ENCODE measurements around the gene KIRREL3.

The KIRREL3 gene

GRCh38 chr11:126624506-126624905 lies 376.1 kb downstream of the KIRREL3 start:
- DNase-seq = no peak

DNA sequence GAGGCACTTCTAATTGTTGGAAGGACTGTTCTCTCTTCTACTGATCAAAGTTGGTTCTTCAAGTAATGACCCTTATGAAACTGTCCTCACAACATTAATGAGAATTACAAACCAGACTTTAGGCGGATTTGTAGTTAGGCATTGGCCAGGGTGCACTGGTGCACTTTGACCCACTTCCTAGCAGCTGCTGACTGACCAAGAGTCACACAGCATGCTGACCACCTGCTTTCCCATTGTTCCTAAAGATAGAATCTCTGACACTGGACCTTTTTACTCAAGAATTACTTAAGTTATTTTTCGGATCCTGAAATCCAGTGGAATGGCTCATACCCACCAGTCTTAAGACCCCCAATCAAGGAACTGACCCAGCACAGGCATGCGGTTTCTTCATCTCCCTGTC lies 381.1 kb downstream of the KIRREL3 start:
- DNase-seq = no peak

- DNase-seq = no peak
These were observed 384.7 kb downstream of the KIRREL3 start for GRCh38 chr11:126615845-126616244.

- no peak for DNase-seq
These were observed 387.3 kb downstream of the KIRREL3 start for GRCh38 chr11:126613272-126613671.

DNA sequence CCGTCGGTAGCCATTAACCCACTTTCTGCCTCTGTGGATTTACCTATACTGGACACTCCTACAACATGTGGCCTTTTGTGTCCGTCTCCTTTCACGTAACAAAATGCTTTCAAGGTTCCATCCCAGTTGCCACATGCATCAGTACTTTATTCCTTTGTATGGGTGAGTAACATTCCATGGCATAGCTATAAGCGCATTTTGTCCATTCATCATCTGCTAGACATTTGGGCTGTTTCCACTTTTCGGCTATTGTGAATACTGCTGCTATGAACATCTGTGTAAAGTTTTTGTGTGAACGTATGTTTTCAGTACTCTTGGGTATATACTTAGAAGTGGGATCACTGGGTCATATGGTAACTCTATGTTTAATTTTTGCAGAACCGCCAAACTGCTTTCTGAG lies 387.9 kb downstream of the KIRREL3 start:
- no peak for DNase-seq

DNA sequence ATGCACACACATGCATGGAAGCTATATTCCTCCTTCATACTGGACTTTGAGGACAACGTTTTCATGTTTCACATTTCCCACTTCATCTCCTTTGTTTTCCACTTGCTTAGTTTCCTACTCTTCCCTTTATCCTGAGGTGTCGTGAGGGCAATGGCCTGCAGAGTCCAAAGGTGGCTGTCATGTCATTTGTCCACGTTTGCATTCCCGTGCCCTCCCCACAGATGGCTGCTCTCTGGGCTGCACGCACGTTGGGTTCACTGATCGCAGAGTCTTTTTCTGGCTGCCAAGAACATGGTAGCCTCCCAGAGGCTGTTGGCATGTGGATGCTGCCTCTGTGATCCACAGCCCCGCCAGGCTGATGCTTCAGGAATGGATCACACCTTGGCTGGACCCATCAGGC lies 389.1 kb downstream of the KIRREL3 start:
- no peak for DNase-seq

- no peak for DNase-seq
These were observed 391.9 kb downstream of the KIRREL3 start for GRCh38 chr11:126608658-126609057.

DNA sequence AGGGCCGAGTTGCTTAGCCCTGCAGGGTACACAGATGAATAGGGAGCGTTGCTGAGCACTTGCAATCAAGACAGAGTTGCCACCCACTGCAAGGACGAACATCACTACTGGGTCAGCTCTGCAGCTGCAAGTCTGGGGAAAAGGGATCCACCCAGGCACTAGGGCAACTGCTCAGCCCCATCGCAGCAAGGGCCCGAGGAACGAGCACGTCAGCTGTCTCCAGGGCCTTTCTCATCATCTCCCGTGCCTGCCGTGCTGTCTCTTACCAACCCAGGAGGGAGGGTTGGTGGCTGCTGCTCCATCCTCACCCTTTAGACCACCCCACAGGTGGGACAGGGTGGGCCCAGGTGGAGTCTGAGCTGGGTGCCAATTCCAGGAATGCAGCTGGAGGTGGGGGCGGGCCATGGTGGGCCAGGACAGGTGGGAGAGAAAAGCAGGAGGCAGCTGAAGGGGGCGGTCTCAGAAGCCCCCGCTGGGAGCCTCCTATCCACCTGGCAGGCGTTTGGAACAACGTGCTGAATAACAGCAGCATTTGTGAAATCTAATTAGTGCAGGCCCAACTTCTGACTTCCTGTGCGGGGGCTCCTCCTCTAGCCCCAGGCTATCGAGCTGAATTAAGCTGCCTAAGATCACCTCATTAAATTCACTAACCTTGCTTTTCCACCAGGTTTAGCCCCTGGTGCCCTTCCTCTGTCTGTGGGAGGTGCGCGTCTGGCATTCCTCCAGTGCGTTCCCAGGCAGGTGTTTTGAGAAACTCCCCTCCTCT lies 392.6 kb downstream of the KIRREL3 start:
- no peak for DNase-seq

- no peak for DNase-seq
These were observed 393.2 kb downstream of the KIRREL3 start for GRCh38 chr11:126607374-126607773.

DNA sequence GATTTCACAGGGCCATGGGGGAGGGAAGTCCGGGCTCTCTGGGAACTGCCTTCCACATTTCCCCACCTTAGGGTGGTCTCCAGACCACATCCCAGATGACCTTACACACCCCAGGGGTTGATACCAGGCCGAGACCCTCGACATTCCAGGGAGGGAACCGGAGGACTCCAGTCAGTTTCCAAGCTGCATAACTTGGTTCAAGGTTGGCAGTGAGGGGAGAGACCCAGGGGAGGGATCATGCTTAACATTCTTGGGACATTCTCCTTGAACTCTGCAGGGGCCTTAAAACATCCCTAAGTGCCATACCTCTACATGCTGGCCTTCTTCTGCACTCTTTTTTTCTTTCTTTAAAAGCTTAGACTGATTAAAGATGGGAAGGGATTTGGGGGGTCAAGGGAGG lies 394.1 kb downstream of the KIRREL3 start:
- DNase-seq = no peak

DNA sequence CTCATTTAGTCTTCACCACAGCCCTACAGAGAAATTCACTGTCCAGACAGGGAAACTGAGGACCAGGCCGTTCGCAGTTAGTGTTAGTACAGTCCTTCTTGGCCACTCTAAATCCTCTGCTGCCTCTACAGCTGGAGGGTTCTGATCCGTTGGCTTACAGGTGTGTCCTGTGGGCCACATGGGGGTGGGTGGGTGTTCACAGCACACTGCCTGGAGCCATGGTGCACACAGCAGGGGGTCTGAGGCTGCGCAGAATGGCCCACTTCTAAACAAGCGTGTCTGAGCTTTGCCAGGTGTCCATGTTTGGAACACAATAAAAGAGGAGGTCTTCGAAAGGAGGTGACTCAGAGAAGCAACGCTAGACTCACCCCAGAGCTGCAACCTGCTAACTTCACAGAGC lies 396.1 kb downstream of the KIRREL3 start:
- DNase-seq = no peak

GRCh38 chr11:126603486-126603885 lies 397.1 kb downstream of the KIRREL3 start:
- DNase-seq = no peak

DNA sequence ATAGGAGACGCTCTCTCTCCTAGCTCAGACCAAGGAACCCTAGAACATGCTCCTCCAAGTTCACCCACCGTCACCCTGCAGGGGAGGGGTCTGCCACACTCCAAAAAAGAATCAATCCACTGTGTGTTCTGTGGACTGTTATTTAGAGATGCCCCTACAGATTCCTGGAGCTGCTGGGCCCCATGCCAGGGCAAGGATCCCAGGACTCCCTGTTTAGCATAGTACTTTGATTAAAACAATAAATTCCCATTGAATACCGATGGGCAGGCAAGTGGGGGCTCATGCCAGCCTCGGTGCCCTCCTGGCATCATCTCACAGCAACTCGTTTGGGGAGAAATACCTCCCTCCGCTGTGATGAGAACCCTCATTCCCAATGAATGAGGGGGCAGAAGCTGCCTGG lies 397.6 kb downstream of the KIRREL3 start:
- no peak for DNase-seq

DNA sequence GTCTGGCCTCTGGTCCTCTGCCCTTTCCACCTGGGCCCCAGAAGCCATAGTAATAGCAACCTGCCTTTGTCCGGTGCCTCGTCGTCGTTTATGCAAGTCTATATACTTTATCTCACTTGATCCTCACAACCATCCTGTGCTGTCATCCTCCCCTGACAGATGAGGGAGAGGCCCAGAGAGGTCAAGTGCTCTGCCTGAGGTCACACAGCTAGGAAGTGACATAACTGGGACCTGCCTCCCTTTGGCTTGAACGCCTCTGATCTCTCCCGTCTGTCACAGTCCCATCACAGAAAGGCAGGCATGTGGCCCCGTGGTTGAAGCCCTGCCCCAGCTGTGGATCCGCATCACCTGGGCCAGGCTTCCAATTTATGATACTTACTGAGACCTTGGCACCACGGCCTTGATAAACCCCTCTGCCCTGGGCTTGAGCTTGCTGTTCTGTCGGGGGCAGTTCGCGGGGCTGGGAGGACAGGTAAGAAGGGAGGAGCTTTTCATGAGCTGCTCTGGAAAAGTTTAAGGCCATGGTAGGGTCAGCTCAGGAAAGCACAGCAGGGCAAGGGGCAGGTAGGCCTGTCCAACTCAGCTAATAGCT lies 398.1 kb downstream of the KIRREL3 start:
- DNase-seq = no peak

DNA sequence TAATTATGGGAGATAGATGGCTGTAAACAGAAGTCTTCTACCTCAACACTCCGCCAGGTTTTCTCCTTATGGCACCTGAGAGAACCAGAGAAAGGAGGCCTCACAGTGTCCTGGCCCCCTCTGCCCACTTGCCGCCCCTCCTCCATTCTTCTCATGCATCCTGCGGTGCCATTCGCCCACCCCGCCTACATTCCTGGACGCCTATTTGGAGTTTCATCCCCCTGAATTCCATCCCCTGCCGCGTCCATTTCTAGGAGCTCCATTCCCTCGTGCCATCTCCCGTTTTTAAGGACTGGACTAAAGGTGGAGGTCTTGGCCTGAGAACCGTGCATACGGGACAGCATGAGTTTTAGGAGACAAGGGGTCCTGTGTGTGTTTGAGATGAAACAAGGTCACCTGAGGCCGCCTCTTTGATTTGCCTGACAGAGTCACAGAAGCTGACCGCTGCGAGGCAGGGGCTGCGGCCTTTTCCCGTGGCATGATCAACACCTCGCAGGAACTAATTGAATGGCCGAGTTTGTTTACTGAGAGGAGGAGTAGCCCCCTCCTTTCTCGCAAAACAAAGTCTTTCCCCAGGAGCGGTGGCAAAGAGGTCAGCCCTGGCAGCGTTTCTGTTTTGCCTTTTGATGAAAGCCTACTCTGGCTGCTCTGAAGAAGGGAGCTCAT lies 398.9 kb downstream of the KIRREL3 start:
- no peak for DNase-seq

GRCh38 chr11:126601136-126601535 lies 399.4 kb downstream of the KIRREL3 start:
- no peak for DNase-seq

GRCh38 chr11:126599217-126599897 lies 401.2 kb downstream of the KIRREL3 start:
- DNase-seq = no peak

- DNase-seq = no peak
These were observed 402.0 kb downstream of the KIRREL3 start for GRCh38 chr11:126598344-126599216.

DNA sequence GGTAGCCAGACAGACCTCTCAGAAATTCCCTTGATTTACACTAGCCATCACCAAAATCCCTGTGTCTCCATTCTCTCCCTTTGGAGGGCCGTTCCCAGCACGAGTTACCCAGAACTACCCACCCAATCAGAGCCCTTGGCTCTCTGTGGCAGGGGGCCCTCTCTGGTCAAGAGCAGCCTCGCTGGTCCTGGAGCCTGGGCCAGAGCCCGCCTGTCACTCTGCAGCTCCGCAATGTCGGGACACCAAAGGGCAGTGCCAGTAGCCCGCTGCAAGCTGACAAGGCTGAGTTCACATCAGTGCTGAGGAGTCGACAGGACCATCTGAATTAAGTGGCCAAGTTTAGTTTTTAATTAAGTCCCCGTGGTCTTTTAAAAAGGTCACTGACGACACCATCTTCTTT lies 403.5 kb downstream of the KIRREL3 start:
- DNase-seq = no peak

- no peak for DNase-seq
These were observed 404.1 kb downstream of the KIRREL3 start for GRCh38 chr11:126596474-126596873.

DNA sequence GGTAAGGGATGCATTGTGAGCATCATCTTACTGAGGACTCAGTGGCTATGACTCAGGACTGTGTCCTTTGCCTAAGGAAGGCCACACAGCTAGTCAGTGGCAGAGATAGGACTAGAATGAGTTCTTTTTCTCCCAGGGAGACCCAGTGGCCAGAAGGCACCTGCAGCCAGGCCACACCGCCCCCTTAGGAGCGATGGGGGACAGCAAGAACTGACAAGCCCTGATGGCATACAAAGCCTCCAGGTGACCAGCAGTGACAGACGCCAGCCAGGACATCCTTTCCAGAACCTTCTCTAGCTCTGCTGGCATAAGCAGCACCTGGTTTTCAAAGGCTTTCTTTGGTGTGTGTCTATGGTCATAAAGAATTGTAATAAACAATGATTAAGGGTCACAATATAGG lies 405.0 kb downstream of the KIRREL3 start:
- no peak for DNase-seq

DNA sequence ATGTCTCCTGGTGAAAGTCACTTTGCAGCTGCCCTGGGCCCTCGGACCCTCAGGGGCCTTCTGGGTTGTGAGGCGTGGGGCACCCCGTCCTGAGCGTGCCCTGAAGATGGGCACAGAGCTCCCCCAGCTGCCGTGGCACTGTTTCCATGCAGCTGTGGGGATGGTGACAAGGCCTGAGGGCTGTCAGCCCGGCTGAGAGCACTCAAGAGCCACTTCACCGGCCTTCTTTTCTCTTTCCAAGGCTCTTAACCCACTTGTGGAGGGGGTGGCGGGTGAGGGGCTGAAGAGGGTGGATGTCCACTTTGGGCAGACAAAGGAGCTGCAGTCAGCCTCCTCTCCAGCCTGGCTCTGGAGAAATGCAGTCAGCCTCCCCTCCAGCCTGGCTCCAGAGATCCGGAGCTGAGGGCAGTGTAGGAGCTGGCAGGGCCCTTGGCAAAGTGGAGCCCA lies 405.6 kb downstream of the KIRREL3 start:
- DNase-seq = no peak
